LHCN-M2 (cell line): ENCODE data around the gene MDM4. TPM values are rescaled to one million over a fixed set of nuclear protein-coding genes. Genes with fewer than 3 reads are reported as not detected.

Experiments used
- DNase-seq: peaks from one replicate; pipeline ENCODE4 v3.0.0-alpha.2; 2012; ENCODE audit warnings: low read depth
- polyA plus RNA-seq: library from polyadenylated mRNA; unstranded; fragments of >200 nt; gene quantifications from one replicate; pipeline ENCODE4 v1.2.1, GENCODE V29; 2012; ENCODE audit warnings: missing spikeins
- total RNA-seq: library from RNA; depleted of rRNA; stranded (reverse); fragments of >200 nt; gene quantifications from 2 replicates; pipeline ENCODE4 v1.2.3, GENCODE V29; 2014; rRNA removed

MDM4 gene, protein sequence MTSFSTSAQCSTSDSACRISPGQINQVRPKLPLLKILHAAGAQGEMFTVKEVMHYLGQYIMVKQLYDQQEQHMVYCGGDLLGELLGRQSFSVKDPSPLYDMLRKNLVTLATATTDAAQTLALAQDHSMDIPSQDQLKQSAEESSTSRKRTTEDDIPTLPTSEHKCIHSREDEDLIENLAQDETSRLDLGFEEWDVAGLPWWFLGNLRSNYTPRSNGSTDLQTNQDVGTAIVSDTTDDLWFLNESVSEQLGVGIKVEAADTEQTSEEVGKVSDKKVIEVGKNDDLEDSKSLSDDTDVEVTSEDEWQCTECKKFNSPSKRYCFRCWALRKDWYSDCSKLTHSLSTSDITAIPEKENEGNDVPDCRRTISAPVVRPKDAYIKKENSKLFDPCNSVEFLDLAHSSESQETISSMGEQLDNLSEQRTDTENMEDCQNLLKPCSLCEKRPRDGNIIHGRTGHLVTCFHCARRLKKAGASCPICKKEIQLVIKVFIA
- 10.5 and 14.5 TPM in 2 replicates for total RNA-seq
- 4.0 TPM for polyA plus RNA-seq

- DNase-seq: peak; percentile 97
Observed at GRCh38 chr1:204516180-204516879, at the start of gene MDM4. MDM4 (plus strand) TSS chr1:204516406; CDS start chr1:204525519, 9,113 bp downstream.

DNA sequence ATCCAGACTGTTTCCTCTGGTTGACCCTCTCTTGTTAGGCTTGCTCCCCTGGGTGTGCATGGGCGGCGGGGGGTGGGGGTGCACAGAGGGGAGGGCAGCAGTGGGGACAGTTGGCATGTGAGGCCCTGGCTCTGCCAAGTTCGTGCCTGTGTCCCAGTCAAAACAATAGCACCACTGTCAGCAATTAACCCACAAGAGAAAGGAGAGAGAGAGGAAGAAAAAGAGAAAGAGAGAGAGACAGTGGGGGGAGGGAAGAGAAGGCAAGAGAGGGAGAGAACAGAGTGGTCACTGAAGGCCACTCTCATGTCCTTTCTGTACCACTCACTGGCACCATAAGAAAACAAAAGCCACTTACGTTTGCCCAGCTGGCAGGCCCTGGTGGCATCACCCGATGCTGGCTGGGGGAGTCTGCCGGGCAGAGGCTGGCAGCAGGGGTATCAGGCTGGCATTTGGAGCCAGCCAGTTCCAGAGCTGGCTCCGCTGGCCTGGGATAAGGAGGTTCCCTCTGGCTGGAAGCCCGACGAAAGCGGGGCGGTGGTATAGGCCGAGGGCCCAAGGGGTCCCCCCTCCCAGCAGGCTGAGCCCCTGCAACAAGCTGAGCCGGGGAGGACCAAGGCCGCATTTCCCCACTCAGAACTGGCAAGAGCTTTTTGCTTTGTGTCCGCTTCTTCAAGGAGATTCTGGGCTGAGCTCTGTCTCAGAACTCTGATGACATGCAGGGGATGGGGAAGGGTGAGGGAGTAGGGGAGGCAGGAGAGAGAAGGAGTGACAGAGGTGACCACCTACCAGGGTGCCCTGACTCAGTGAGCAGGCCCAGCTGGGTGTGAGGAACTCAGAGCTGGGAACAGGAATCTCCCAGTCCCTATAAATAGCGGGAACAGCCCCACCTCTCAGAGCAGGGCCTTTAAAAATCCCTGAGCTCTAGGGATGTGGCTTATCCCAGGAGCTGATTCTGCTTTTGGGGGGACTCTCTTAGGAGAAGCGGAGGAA is 49.5 kb upstream of the MDM4 start:
- no peak for DNase-seq

GRCh38 chr1:204468206-204468605 is 48.0 kb upstream of the MDM4 start:
- DNase-seq: no peak

GRCh38 chr1:204468766-204469302 is 47.4 kb upstream of the MDM4 start:
- DNase-seq: no peak

DNA sequence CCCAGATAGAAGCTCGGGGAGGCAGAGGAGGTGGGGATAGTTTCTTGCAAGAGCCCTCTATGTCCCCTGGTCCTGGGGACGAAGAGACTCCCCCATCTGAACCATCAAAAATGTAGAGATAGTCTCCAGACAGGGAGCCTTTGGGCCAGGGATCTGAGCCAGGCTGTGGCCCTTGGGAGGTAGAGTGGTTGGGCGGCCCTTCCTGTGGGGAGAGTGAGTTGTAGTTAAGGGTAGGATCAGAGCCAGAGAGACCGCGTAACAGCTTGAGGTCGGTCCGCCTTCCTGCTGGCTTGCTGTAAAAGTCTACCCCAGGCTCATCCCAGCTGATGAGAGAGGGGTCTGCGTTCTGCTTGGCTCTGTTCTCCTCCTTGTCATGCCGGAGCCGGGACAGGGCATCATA is 46.9 kb upstream of the MDM4 start:
- no peak for DNase-seq

GRCh38 chr1:204471687-204472086 is 44.5 kb upstream of the MDM4 start:
- no peak for DNase-seq

GRCh38 chr1:204472660-204473059 is 43.5 kb upstream of the MDM4 start:
- DNase-seq: no peak

DNA sequence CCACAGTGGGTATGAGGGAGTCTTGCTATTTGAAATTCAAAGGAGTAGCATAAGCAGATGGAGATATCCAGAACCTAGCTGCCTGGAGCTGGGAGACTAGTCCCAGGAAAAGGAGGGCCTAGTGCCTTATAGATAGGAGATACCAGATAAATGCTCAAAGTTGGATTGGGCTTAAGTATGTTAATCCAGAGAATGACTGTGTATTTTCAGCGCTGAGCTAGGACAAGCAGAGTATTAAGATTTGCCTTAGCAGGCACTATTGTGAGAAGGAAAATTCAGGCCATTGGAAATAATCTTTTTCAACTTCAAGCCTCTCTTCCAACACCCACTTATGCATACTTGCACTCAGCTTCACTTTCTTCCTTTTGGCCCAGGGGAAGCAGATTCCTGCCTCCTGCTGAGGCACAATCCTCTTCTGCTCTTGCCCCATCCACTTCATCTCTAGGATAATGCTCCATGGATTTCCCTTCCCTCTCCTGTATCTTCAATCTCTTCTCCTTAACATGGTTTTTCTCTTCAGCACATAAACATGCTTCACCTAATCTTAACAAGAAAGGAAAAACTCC is 42.7 kb upstream of the MDM4 start:
- DNase-seq: no peak

GRCh38 chr1:204475656-204476432 is 40.4 kb upstream of the MDM4 start:
- DNase-seq: no peak

- DNase-seq: no peak
Observed at GRCh38 chr1:204476563-204476962, 39.6 kb upstream of the MDM4 start.

DNA sequence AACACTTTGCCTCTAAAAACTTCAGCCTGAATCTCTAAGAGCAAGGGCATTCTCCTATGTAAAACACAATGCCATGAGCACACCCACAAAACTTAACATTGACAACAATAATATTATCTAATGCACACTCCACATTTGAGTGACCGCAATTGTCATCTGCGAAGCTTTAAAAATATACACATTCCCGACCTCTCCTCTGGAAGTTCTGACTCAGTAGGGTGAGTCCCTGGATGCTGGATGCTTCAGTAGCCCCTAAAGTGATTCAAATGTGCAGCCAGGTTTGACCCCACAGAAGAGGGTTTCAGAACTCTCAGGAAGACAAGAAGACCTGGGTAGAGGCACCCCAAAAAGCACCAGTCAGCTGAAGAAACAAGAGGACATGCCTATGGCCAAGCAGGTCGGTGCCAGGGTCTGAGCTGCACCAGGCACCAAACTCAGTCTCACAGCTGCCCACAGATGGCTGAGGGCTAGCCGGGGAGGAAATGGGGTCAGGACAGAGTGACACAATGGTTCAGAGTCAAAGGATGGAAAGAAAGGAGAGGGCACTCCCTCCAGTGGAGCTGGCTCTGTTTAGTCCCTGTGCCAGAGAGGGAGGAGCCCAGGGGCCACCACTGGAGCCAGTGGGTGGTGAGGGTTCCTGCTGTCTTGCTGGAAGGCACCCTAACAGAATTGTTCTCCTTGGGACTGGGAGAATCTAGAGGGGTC is 39.0 kb upstream of the MDM4 start:
- DNase-seq: no peak

DNA sequence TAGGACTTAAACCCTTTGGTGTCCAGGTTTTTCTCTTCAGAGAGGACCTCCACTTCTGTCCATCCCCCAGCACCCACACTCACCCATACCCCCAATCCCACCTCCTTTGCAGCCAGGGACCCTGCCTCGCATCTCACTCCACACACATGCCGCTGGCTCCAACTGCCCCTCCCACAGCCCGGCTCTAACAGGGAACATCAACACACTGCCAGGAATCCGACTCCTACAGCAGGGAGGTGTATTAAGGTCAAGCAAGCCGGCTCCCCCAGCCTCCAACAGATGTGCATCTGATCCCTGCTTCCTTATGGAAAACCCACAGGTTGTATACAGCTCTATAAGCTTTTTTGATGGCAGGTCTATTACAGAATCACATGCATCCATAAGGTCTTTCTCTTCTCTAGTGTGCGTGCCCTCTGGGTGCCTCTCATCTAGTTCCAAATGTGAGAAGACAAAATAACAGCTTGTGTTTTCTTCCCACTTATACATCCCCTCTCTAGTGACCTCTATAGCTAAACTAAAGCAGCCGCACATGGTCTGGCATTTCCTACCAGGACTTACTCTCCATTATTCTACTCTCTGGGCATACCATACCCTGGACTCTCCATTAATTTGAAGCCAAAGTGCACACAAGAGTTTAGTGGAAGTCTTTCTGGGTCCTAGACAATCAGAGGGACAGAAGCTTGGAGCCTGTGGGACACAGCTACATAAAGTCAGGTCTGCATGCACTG is 37.9 kb upstream of the MDM4 start:
- DNase-seq: no peak

- no peak for DNase-seq
Observed at GRCh38 chr1:204478921-204479320, 37.3 kb upstream of the MDM4 start.

GRCh38 chr1:204479387-204480136 is 36.6 kb upstream of the MDM4 start:
- no peak for DNase-seq

GRCh38 chr1:204480515-204480914 is 35.7 kb upstream of the MDM4 start:
- no peak for DNase-seq

DNA sequence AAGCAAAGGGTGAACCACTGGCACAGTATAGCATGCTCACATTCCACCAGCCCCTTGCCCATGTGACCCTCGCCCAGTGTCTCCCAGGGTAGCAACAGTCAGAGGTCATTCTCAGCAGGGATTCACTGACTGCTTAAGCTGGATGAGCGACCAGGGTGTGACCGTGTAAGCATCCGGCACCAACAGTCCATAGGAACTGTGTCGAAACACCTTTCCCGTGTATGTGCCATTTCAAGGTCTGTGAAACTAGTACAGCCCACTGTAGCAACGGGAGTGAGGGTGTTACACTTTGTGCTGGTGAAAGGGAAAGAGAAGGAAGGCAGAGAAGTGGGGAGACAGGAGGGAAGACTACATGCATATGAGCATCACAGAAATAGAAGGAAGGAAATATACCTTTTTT is 32.4 kb upstream of the MDM4 start:
- no peak for DNase-seq

DNA sequence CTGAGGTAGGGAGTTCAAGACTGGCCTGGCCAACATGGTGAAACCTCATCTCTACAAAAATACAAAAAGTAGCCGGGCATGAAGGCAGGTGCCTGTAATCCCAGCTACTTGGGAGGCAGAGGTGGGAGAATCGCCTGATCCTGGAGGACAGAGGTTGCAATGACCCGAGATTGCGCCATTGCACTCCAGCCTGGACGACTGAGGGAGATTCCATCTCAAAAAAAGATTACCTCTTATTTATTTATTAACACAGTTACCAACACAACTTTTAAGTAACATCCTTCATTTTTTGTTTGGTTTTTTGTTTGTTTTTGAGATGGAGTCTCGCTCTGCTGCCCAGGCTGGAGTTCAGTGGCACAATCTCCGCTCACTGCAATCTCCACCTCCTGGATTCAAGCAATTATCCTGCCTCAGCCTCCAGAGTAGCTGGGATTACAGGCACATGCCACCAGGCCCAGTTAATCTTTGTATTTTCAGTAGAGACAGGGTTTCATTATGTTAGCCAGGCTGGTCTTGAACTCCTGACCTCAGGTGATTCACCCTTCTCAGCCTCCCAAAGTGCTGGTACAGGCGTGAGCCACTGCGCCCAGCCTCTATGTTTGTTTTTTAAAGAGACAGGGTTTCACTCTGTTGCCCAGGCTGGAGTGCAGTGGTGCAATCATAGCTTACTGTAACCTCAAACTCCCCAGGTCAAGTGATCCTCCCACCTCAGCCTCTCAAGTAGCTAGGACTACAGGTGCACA is 29.5 kb upstream of the MDM4 start:
- peak; percentile 41 for DNase-seq
